Vagina (tissue), 2 donors: Measurements from ENCODE around the gene HBP1. TPM values are rescaled to one million over a fixed set of nuclear protein-coding genes. Genes with fewer than 3 reads are reported as not detected.

Source experiments
- DNase-seq, 2 donors: peaks; one replicate each; pipeline ENCODE4 v3.0.0-alpha.2; 2017; ENCODE audit errors: extremely low spot score in 2 of 2
- H3K27ac ChIP-seq: fragments of 200-600 bp; sonication (generic); one replicate; pipeline ENCODE4 v1.5.1; 2019
- H3K27me3 ChIP-seq: fragments of 200-600 bp; sonication (generic); one replicate; pipeline ENCODE4 v1.5.1; 2019
- H3K36me3 ChIP-seq, 2 donors: fragments of 200-600 bp; sonication (generic); one replicate each; pipeline ENCODE4 v1.5.1; 2017 to 2019
- H3K4me1 ChIP-seq: fragments of 200-600 bp; sonication (generic); one replicate; pipeline ENCODE4 v1.5.1; 2019
- H3K4me3 ChIP-seq, 2 donors: fragments of 200-600 bp; sonication (generic); 1 replicate in 1 of 2; 2 replicates in 1 of 2; pipeline ENCODE4 v1.5.1; 2016 to 2019
- H3K9me3 ChIP-seq: fragments of 200-600 bp; sonication (generic); one replicate; pipeline ENCODE4 v1.5.1; 2019
- POLR2A ChIP-seq, 2 donors: fragments of 450-650 bp; IDR thresholded peaks; one replicate each; pipeline ENCODE4 v1.6.1; 2017; ENCODE audit warnings: antibody characterized with exemption in 2 of 2, mild to moderate bottlenecking in 2 of 2, moderate library complexity in 2 of 2
- POLR2AphosphoS5 ChIP-seq, 2 donors: sonication (generic); formaldehyde crosslinking; IDR thresholded peaks; one replicate each; pipeline ENCODE4 v1.9.0; 2017; ENCODE audit warnings: antibody characterized with exemption in 2 of 2, mild to moderate bottlenecking in 2 of 2, low read depth in 1 of 2; ENCODE audit not compliant: insufficient read depth in 1 of 2
- intact Hi-C: fragments of 100-400 bp; cut with DNase I; formaldehyde crosslinking; loops from one replicate; pipeline ENCODE4 v1.15.1; 2023
- total RNA-seq: library from RNA; depleted of rRNA; stranded (reverse); fragments of >200 nt; gene quantifications from one replicate; pipeline ENCODE4 v1.2.3, GENCODE V29; 2016
- TF ChIP-seq, protein P1 (sequence below), 3 experiments: fragments of 450-650 bp in 2 of 3; fragments of 200-600 bp in 1 of 3; sonication (generic) in 1 of 3; IDR thresholded peaks; one replicate each; pipeline ENCODE4 v1.5.1; 2017 to 2019; ENCODE audit warnings: antibody characterized with exemption in 3 of 3, mild to moderate bottlenecking in 2 of 3, moderate library complexity in 2 of 3

Gene HBP1
- total RNA-seq, 1 donor from 2014 or later, result 91.3 TPM

GRCh38 chr7:107185716-107186115 lies 16.9 kb downstream of the HBP1 start:
- H3K4me3 ChIP-seq, result no peak overlapping the region
- TF ChIP-seq POLR2AphosphoS5 (IDR thresholded peaks at IDR 0.05; ENCODE audit: insufficient read depth in 1 of 2, low read depth in 1 of 2) (no peak), POLR2A (IDR thresholded peaks at IDR 0.05) (no peak)
- TF ChIP-seq, protein P1, sequence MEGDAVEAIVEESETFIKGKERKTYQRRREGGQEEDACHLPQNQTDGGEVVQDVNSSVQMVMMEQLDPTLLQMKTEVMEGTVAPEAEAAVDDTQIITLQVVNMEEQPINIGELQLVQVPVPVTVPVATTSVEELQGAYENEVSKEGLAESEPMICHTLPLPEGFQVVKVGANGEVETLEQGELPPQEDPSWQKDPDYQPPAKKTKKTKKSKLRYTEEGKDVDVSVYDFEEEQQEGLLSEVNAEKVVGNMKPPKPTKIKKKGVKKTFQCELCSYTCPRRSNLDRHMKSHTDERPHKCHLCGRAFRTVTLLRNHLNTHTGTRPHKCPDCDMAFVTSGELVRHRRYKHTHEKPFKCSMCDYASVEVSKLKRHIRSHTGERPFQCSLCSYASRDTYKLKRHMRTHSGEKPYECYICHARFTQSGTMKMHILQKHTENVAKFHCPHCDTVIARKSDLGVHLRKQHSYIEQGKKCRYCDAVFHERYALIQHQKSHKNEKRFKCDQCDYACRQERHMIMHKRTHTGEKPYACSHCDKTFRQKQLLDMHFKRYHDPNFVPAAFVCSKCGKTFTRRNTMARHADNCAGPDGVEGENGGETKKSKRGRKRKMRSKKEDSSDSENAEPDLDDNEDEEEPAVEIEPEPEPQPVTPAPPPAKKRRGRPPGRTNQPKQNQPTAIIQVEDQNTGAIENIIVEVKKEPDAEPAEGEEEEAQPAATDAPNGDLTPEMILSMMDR (IDR thresholded peaks at IDR 0.05), result no peak
- peaks cover 0 to 67% of the 10 kb centered on the region in 2 donors for H3K36me3 ChIP-seq
- H3K27me3 ChIP-seq, result no peaks in the 10 kb centered on the region
- no peaks in the 10 kb centered on the region for H3K9me3 ChIP-seq
- no peak overlapping the region for H3K27ac ChIP-seq
- peaks cover 24% of the 10 kb centered on the region for H3K4me1 ChIP-seq
- intact Hi-C loops, result no loop called here
- DNase-seq, result no peak

GRCh38 chr7:107186240-107186639 lies 17.4 kb downstream of the HBP1 start:
- peaks cover 19% of the 10 kb centered on the region for H3K4me1 ChIP-seq
- H3K27ac ChIP-seq, result no peak overlapping the region
- H3K36me3 ChIP-seq, result peaks cover 0 to 67% of the 10 kb centered on the region in 2 donors
- intact Hi-C loops, result no loop called here
- TF ChIP-seq POLR2A (IDR thresholded peaks at IDR 0.05) (no peak), POLR2AphosphoS5 (IDR thresholded peaks at IDR 0.05; ENCODE audit: insufficient read depth in 1 of 2, low read depth in 1 of 2) (no peak)
- TF ChIP-seq, protein P1 (IDR thresholded peaks at IDR 0.05), result no peak
- no peaks in the 10 kb centered on the region for H3K27me3 ChIP-seq
- no peak for DNase-seq
- no peaks in the 10 kb centered on the region for H3K9me3 ChIP-seq
- H3K4me3 ChIP-seq, result no peak overlapping the region

DNA sequence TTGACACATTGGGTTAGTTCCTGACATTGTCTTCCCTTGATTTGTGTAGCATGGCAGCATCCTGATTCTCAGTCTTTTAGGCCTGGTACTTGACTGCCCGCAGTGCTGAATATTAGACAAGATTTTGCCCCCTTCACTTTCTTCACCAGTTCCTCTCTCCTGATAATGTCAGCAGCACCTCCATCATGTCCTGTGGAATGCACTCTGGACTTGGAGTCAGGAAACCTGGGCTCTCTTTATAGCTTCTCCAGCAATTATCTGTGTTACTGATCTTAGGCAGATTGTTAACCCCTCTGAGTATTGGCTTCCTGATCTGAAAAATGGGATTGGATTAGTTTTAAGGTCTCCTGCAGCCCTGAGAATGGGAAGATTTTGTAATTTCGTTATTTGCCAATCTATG lies 19.0 kb downstream of the HBP1 start:
- H3K36me3 ChIP-seq, result peaks cover 0 to 64% of the 10 kb centered on the region in 2 donors
- H3K27me3 ChIP-seq, result no peaks in the 10 kb centered on the region
- TF ChIP-seq, protein P1 (IDR thresholded peaks at IDR 0.05), result no peak
- TF ChIP-seq POLR2AphosphoS5 (IDR thresholded peaks at IDR 0.05; ENCODE audit: insufficient read depth in 1 of 2, low read depth in 1 of 2), result no peak
- no peak for TF ChIP-seq POLR2A (IDR thresholded peaks at IDR 0.05)
- intact Hi-C loops, result no loop called here
- H3K9me3 ChIP-seq, result no peaks in the 10 kb centered on the region
- no peak overlapping the region for H3K27ac ChIP-seq
- DNase-seq, result no peak
- no peak overlapping the region for H3K4me3 ChIP-seq
- peaks cover 5% of the 10 kb centered on the region for H3K4me1 ChIP-seq

- intact Hi-C loops, result no loop called here
- DNase-seq, result no peak
- no peaks in the 10 kb centered on the region for H3K4me1 ChIP-seq
- H3K27ac ChIP-seq, result no peak overlapping the region
- TF ChIP-seq POLR2AphosphoS5 (IDR thresholded peaks at IDR 0.05; ENCODE audit: insufficient read depth in 1 of 2, low read depth in 1 of 2) (no peak), POLR2A (IDR thresholded peaks at IDR 0.05) (no peak)
- TF ChIP-seq, protein P1 (IDR thresholded peaks at IDR 0.05), result no peak
- peaks cover 0 to 60% of the 10 kb centered on the region in 2 donors for H3K36me3 ChIP-seq
- no peak overlapping the region for H3K4me3 ChIP-seq
- H3K27me3 ChIP-seq, result no peaks in the 10 kb centered on the region
- H3K9me3 ChIP-seq, result no peaks in the 10 kb centered on the region
These were observed 21.3 kb downstream of the HBP1 start for GRCh38 chr7:107190090-107190489.

GRCh38 chr7:107194052-107194451 lies 25.2 kb downstream of the HBP1 start:
- intact Hi-C loops, result no loop called here
- no peak for TF ChIP-seq POLR2A (IDR thresholded peaks at IDR 0.05)
- TF ChIP-seq, protein P1 (IDR thresholded peaks at IDR 0.05), result peak in 1 of 3 experiments; percentile 7
- Histone ChIP-seq H3K9me3 (no peaks in the 10 kb centered on the region), H3K27ac (no peak overlapping the region), H3K4me3 (no peak overlapping the region), H3K4me1 (no peaks in the 10 kb centered on the region), H3K36me3 (peaks cover 0 to 63% of the 10 kb centered on the region in 2 donors), H3K27me3 (no peaks in the 10 kb centered on the region)
- no peak for DNase-seq
